HUES48 (cell line): ENCODE results near the gene WDR81.
"Not testable (repeated sequence)": the region's sequence is repeated elsewhere in the genome, so short reads cannot be mapped to it uniquely, and the experiment has no call there.

Experiments used
- H3K27ac ChIP-seq: one replicate; pipeline ENCODE4 v1.7.0; 2013; ENCODE audit warnings: low read depth, low read length, inconsistent platforms
- H3K27me3 ChIP-seq: 2 replicates; pipeline ENCODE4 v1.6.1; 2013; ENCODE audit warnings: mild to moderate bottlenecking, low read length; ENCODE audit not compliant: control insufficient read depth, insufficient read depth
- H3K36me3 ChIP-seq: 2 replicates; pipeline ENCODE4 v1.6.1; 2013; ENCODE audit warnings: low read length; ENCODE audit not compliant: control insufficient read depth, insufficient read depth
- H3K4me1 ChIP-seq: 2 replicates; pipeline ENCODE4 v1.6.1; 2013; ENCODE audit warnings: mild to moderate bottlenecking, low read length; ENCODE audit not compliant: control insufficient read depth, insufficient read depth
- H3K4me3 ChIP-seq: 2 replicates; pipeline ENCODE4 v1.5.1; 2013; ENCODE audit warnings: mild to moderate bottlenecking, low read depth, low read length
- H3K9ac ChIP-seq: 2 replicates; pipeline ENCODE4 v1.6.1; 2013; ENCODE audit warnings: mild to moderate bottlenecking, low read depth, low read length, moderate library complexity
- H3K9me3 ChIP-seq: 2 replicates; pipeline ENCODE4 v1.6.1; 2013; ENCODE audit warnings: low read length; ENCODE audit not compliant: control insufficient read depth, insufficient read depth

Gene WDR81

DNA sequence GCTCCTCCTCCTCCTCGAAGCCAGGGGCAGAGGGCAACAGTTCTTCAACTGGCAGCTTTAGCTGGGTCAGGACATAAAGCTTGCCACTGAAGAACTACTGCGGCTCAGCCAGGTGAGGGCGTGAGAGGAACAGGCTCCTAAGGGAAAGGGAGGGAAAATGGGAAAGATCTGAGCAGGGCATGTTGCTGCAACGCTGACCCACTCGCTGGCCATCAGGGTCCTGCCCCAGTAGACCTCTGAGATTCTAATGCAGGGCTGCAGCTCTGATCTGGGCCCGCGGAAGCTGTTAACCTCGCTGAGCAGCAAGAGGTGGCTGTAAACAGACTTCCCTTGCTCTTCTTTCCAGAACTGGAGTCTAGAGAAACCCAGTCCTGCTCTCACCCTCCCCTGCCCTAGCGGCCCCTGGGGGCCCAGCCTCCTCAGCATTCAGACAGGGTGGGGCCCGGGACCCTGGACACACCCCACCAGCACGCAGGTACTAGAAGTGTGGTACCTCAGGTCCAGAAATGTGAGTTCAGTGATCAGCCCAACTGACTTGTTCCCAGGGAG is 10.6 kb upstream of the WDR81 start:
- peak overlapping the region; percentile 82 for H3K4me3 ChIP-seq
- peaks cover 15% of the 10 kb centered on the region; the same call in 1 of the 2 replicates for H3K36me3 ChIP-seq
- H3K27ac ChIP-seq = peak overlapping the region; percentile 73
- H3K27me3 ChIP-seq = 0 out of 2 replicates have a peak, but pooled peaks cover 3% of the 10 kb centered on the region
- peaks cover 22% of the 10 kb centered on the region for H3K4me1 ChIP-seq
- H3K9ac ChIP-seq = peak overlapping the region; percentile 15; the same call in 1 of the 2 replicates
- H3K9me3 ChIP-seq = no peaks in the 10 kb centered on the region

GRCh38 chr17:1714427-1714979 is 10.0 kb upstream of the WDR81 start:
- H3K4me3 ChIP-seq = peak overlapping the region; percentile 82
- H3K9me3 ChIP-seq = no peaks in the 10 kb centered on the region
- H3K27me3 ChIP-seq = no peaks in the 10 kb centered on the region
- peaks cover 15% of the 10 kb centered on the region; the same call in 1 of the 2 replicates for H3K36me3 ChIP-seq
- peak overlapping the region; percentile 85 for H3K27ac ChIP-seq
- H3K4me1 ChIP-seq = peaks cover 19% of the 10 kb centered on the region
- H3K9ac ChIP-seq = peak overlapping the region; percentile 15; the same call in 1 of the 2 replicates

- no peaks in the 10 kb centered on the region for H3K9me3 ChIP-seq
- no peak overlapping the region for H3K9ac ChIP-seq
- H3K27ac ChIP-seq = peak overlapping the region; percentile 85
- H3K4me1 ChIP-seq = peaks cover 19% of the 10 kb centered on the region
- peaks cover 15% of the 10 kb centered on the region; the same call in 1 of the 2 replicates for H3K36me3 ChIP-seq
- peak overlapping the region; percentile 82 for H3K4me3 ChIP-seq
- no peaks in the 10 kb centered on the region for H3K27me3 ChIP-seq
Observed at GRCh38 chr17:1714980-1715802, 9.3 kb upstream of the WDR81 start.

DNA sequence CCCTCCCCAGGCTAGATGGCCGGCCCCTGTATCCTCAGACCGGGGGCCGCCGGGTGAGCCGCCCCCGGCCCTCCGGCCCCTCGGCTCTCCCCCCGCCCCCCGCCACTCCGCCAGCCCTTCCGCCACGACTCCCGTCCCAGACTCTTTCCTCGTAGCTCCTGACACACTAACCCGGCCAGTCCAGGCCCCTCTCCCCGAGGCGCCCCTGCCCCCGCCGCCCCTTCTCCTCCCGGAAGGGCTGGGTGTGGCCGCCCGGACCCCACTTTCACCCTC is 8.8 kb upstream of the WDR81 start:
- Histone ChIP-seq H3K9ac (no peak overlapping the region), H3K4me3 (peak overlapping the region; percentile 82), H3K27ac (peak overlapping the region; percentile 85), H3K27me3 (no peaks in the 10 kb centered on the region), H3K36me3 (peaks cover 15% of the 10 kb centered on the region; the same call in 1 of the 2 replicates), H3K4me1 (peaks cover 19% of the 10 kb centered on the region), H3K9me3 (no peaks in the 10 kb centered on the region)

GRCh38 chr17:1716076-1716911 is 8.2 kb upstream of the WDR81 start:
- Histone ChIP-seq H3K27ac (peak overlapping the region; percentile 99), H3K9ac (peak overlapping the region; percentile 94), H3K27me3 (no peaks in the 10 kb centered on the region), H3K9me3 (no peaks in the 10 kb centered on the region), H3K4me3 (peak overlapping the region; percentile 82), H3K4me1 (peaks cover 16% of the 10 kb centered on the region), H3K36me3 (peaks cover 15% of the 10 kb centered on the region; the same call in 1 of the 2 replicates)

DNA sequence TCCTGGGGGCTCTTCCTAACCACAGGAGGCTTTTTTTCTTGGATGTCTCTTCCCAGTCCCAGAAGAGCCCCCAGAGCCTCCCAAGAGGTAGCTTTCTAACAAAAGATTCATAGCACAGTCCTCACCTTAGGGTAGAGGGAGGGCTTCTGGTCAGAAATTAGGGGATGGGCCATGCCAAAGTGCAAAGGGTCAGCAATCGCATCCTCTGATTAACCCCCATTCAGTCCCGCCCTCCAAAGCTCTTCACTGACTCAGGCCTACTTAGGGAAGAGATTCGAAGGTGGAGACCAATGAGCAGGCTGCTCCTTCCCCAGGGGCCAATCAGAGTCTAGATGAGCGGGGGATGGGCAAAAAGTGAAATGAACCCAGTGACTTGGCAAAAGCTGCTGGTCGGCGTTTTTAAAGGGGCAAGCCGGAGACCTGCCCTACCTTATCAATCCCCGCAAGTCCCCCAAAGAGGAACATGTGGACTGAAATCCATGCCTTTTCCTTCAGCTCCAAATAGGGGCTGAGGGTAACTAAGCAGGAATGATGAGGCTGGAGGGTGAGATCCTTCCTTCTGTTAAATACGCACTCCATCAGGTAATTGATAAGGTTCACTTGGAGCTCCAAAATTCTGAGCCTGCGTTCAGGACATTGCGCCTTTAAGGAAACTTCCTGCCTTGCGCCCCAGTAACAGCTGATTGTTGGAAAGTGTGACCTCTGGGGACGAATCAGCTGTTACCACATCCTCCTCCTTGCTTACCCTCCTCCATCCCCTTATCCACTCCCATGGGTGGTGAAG is 7.4 kb upstream of the WDR81 start:
- H3K9me3 ChIP-seq = no peaks in the 10 kb centered on the region
- peaks cover 16% of the 10 kb centered on the region for H3K4me1 ChIP-seq
- H3K27ac ChIP-seq = peak overlapping the region; percentile 99

GRCh38 chr17:1718362-1719165 is 5.9 kb upstream of the WDR81 start:
- Histone ChIP-seq H3K9me3 (no peaks in the 10 kb centered on the region), H3K27ac (no peak overlapping the region), H3K36me3 (no peaks in the 10 kb centered on the region), H3K4me3 (no peak overlapping the region), H3K9ac (no peak overlapping the region), H3K27me3 (no peaks in the 10 kb centered on the region), H3K4me1 (peaks cover 12% of the 10 kb centered on the region)

More for the DNA sequence above, 7.4 kb upstream of the WDR81 start:
- no peaks in the 10 kb centered on the region for H3K27me3 ChIP-seq
- peak overlapping the region; percentile 81 for H3K4me3 ChIP-seq
- peaks cover 11% of the 10 kb centered on the region; the same call in 1 of the 2 replicates for H3K36me3 ChIP-seq
- peak overlapping the region; percentile 94 for H3K9ac ChIP-seq

- peaks cover 8% of the 10 kb centered on the region; the same call in 1 of the 2 replicates for H3K4me1 ChIP-seq
Observed at GRCh38 chr17:1720856-1721386, 3.6 kb upstream of the WDR81 start.

DNA sequence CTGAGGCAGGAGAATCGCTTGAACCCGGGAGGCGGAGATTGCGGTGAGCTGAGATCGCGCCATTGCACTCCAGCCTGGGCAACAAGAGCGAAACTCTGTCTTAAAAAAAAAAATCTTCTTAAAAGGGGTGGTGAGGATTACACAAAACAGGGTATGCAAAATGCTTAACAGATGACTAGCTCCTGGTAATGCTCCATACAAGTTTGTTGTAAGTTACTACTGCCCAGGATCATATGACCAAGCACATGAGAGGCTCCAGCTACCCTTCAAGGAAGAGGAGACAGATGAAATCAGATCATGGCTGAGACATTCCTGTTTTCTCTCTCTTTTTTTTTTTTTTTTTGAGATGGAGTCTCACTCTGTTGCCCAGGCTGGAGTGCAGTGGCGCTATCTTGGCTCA is 2.5 kb upstream of the WDR81 start:
- not testable (repeated sequence) for H3K27ac ChIP-seq, H3K9me3 ChIP-seq, H3K36me3 ChIP-seq, H3K4me1 ChIP-seq, H3K27me3 ChIP-seq, H3K9ac ChIP-seq, H3K4me3 ChIP-seq

More at GRCh38 chr17:1720856-1721386, 3.6 kb upstream of the WDR81 start:
- Histone ChIP-seq H3K36me3 (no peaks in the 10 kb centered on the region), H3K4me3 (no peak overlapping the region), H3K27me3 (no peaks in the 10 kb centered on the region), H3K27ac (no peak overlapping the region), H3K9me3 (no peaks in the 10 kb centered on the region), H3K9ac (no peak overlapping the region)
